K562 (cell line): ENCODE measurements around the gene DENND10. TPM values are rescaled to one million over a fixed set of nuclear protein-coding genes. Genes with fewer than 3 reads are reported as not detected.

ENCODE experiments used
- AFF4 ChIP-seq: sonication (generic); formaldehyde crosslinking; IDR thresholded peaks from 2 replicates; pipeline ENCODE4 v1.8.0; 2023; ENCODE audit warnings: mild to moderate bottlenecking, missing genetic modification reagents
- CGGBP1 ChIP-seq: fragments of 250-450 bp; sonication (Bioruptor Pico); IDR thresholded peaks from 2 replicates; pipeline ENCODE4 v1.9.0; 2021; ENCODE audit warnings: mild to moderate bottlenecking
- EP400 ChIP-seq: fragments of 450-650 bp; IDR thresholded peaks from 2 replicates; pipeline ENCODE4 v1.6.1; 2017; ENCODE audit warnings: antibody characterized with exemption, mild to moderate bottlenecking, moderate library complexity
- ETS2 ChIP-seq: IDR thresholded peaks from 2 replicates; pipeline ENCODE4 v1.6.1; 2016; ENCODE audit warnings: borderline replicate concordance, missing genetic modification characterization, mild to moderate bottlenecking, moderate library complexity, missing compliant biosample characterization; ENCODE audit not compliant: poor library complexity, severe bottlenecking
- EWSR1 ChIP-seq: fragments of 450-650 bp; IDR thresholded peaks from 2 replicates; pipeline ENCODE4 v1.6.1; 2018; ENCODE audit warnings: borderline replicate concordance, mild to moderate bottlenecking, low read depth, moderate library complexity; ENCODE audit not compliant: partially characterized antibody
- HMG20B ChIP-seq: fragments of 250-450 bp; sonication (Bioruptor Pico); IDR thresholded peaks from 2 replicates; pipeline ENCODE4 v1.5.0; 2021; ENCODE audit warnings: mild to moderate bottlenecking
- HMGXB4 ChIP-seq: sonication (generic); formaldehyde crosslinking; IDR thresholded peaks from 2 replicates; pipeline ENCODE4 v1.8.1; 2023; ENCODE audit warnings: mild to moderate bottlenecking, missing genetic modification reagents
- KLF6 ChIP-seq: fragments of 250-450 bp; sonication (Bioruptor Pico); IDR thresholded peaks from 2 replicates; pipeline ENCODE4 v1.4.0; 2020; ENCODE audit warnings: mild to moderate bottlenecking, moderate library complexity, borderline replicate concordance
- MLX ChIP-seq, 2 experiments: fragments of 450-650 bp in 1 of 2; sonication (generic) in 1 of 2; formaldehyde crosslinking; conservative IDR thresholded peaks; 2 replicates each; pipeline versions ENCODE4 v1.4.0 to v1.8.1; 2020 to 2022; ENCODE audit warnings: mild to moderate bottlenecking in 1 of 2, missing genetic modification reagents in 1 of 2
- NR2C2 ChIP-seq, 2 experiments: fragments of 200-800 bp in 1 of 2; sonication (Bioruptor generic) in 1 of 2; sonication (generic) in 1 of 2; formaldehyde crosslinking in 1 of 2; IDR thresholded peaks; 2 replicates each; pipeline versions ENCODE4 v1.6.1 to v1.8.0; 2016 to 2022; ENCODE audit warnings: mild to moderate bottlenecking in 1 of 2, missing compliant biosample characterization in 1 of 2, missing genetic modification characterization in 1 of 2, missing genetic modification reagents in 1 of 2
- RNF219 ChIP-seq: fragments of 250-450 bp; sonication (Bioruptor Pico); IDR thresholded peaks from 2 replicates; pipeline ENCODE4 v1.5.0; 2022; ENCODE audit warnings: mild to moderate bottlenecking
- RUNX1 ChIP-seq: sonication (generic); IDR thresholded peaks from 2 replicates; pipeline ENCODE4 v1.6.1; 2016; ENCODE audit warnings: antibody characterized with exemption, low read depth
- SP2 ChIP-seq: IDR thresholded peaks from 2 replicates; pipeline ENCODE4 v1.6.1; 2011; ENCODE audit warnings: mild to moderate bottlenecking, low read depth, low read length, moderate library complexity; ENCODE audit not compliant: poor library complexity, severe bottlenecking; ENCODE audit errors: extremely low read depth
- ZBTB7A ChIP-seq: IDR thresholded peaks from 2 replicates; pipeline ENCODE4 v1.6.1; 2011; ENCODE audit warnings: low read depth, mild to moderate bottlenecking, low read length, moderate library complexity, borderline replicate concordance; ENCODE audit not compliant: control insufficient read depth
- ZNF431 ChIP-seq: sonication (generic); formaldehyde crosslinking; IDR thresholded peaks from 2 replicates; pipeline ENCODE4 v1.8.0; 2022; ENCODE audit warnings: mild to moderate bottlenecking, missing genetic modification reagents
- ZNF830 ChIP-seq: fragments of 250-450 bp; sonication (Bioruptor Pico); IDR thresholded peaks from 2 replicates; pipeline ENCODE4 v1.5.0; 2021; ENCODE audit warnings: mild to moderate bottlenecking
- polyA plus RNA-seq, 8 experiments: library from polyadenylated mRNA; depleted of rRNA in 4 of 8; stranded (reverse) in 5 of 8; unstranded in 3 of 8; fragments of >200 nt; fragmentation: Nextera tagmentation in 2 of 8; fragmentation: Illumina TruSeq in 1 of 8; extraction: Ambion mirVana in 2 of 8; extraction: Trizol in 1 of 8; gene quantifications; 2 replicates each; pipeline versions ENCODE4 v1.2.1 to v1.2.3, GENCODE V29; 2011 to 2014; ENCODE audit warnings: inconsistent platforms in 1 of 8, missing spikeins in 1 of 8
- total RNA-seq, 7 experiments: library from RNA; depleted of rRNA in 6 of 7; stranded (reverse); fragments of >200 nt in 6 of 7; fragmentation: Illumina TruSeq in 2 of 7; extraction: Trizol in 2 of 7; gene quantifications; 2 replicates each; pipeline versions ENCODE4 v1.2.1 to v1.2.3, GENCODE V29; 2011 to 2021; ENCODE audit warnings: low replicate concordance in 1 of 7

DENND10 gene
- total and polyA plus RNA-seq, 9 of the 15 experiments (the other 6 are each of a cell fraction or from before 2014, with no cell fraction given): 9.4 to 20.0 (median 12.5) TPM

GRCh38 chr10:119080521-119081259 lies 23.2 kb upstream of the DENND10 start, which contains the start of gene EIF3A (continued):
- TF ChIP-seq HMGXB4 (no peak), SP2 (no peak), KLF6 (CRISPR knock-in tag) (no peak), MLX (CRISPR knock-in tag; conservative IDR thresholded peaks at IDR 0.05) (no peak), EWSR1 (no peak), ETS2 (tag) (no peak), NR2C2 (CRISPR knock-in tag; IDR thresholded peaks at IDR 0.05) (no peak), NR2C2 (tag; IDR thresholded peaks at IDR 0.05) (peak; percentile 35; the same call in 1 of the 2 replicates), ZNF830 (CRISPR knock-in tag) (no peak), ZNF431 (CRISPR knock-in tag) (no peak; the same call in 1 of the 2 replicates), HMG20B (CRISPR knock-in tag) (no peak), EP400 (peak; percentile 90), ZBTB7A (no peak; the same call in 1 of the 2 replicates), AFF4 (CRISPR knock-in tag) (no peak; the same call in none of the 2 replicates), RUNX1 (no peak), CGGBP1 (CRISPR knock-in tag) (no peak), RNF219 (CRISPR knock-in tag) (no peak)
